A549 (cell line): Measurements from ENCODE around the gene PDX1. TPM values are rescaled to one million over a fixed set of nuclear protein-coding genes. Genes with fewer than 3 reads are reported as not detected.

ENCODE experiments used
- ATAC-seq, 2 experiments: fragments of 200-7000 bp in 1 of 2; fragments of >200 bp in 1 of 2; cut with Nextera tagmentation in 1 of 2; cut with Tn5 transposase in 1 of 2; 3 replicates each; pipeline versions ENCODE4 v1.8.0 to v1.9.1; 2018 to 2020; ENCODE audit warnings: mild to moderate bottlenecking in 1 of 2, moderate library complexity in 1 of 2
- CTCF ChIA-PET: fragments of 300-600 bp; sonication (Branson Sonifier 250); formaldehyde crosslinking; extraction: SDS; loops from one replicate; lab custom pipeline; 2021; ENCODE audit warnings: antibody characterized with exemption, inconsistent platforms; lab: Yijun Ruan, JAX
- POLR2A ChIA-PET: fragments of 350-600 bp; formaldehyde crosslinking; extraction: SDS; loops from one replicate; lab custom pipeline; 2021; ENCODE audit warnings: antibody characterized with exemption, inconsistent platforms; lab: Yijun Ruan, JAX
- DNase-seq, 2 experiments: peaks; one replicate each; pipeline versions ENCODE4 v3.0.0 to v3.0.0-alpha.2; 2011 to 2016; ENCODE audit warnings: low read depth in 1 of 2, low spot score in 1 of 2
- FAIRE-seq: peaks from 2 replicates; lab custom pipeline; 2011; peaks lifted over from hg19 to GRCh38; lab: Jason Lieb, UNC
- H3K27ac ChIP-seq, 2 experiments: fragments of >200 bp; sonication (Bioruptor Twin); formaldehyde crosslinking; 3 replicates each; pipeline ENCODE4 v1.5.1; 2016 to 2017
- H3K4me1 ChIP-seq: fragments of >200 bp; sonication (Bioruptor Twin); formaldehyde crosslinking; 3 replicates; pipeline ENCODE4 v1.6.1; 2016
- H3K4me2 ChIP-seq: fragments of >200 bp; sonication (Bioruptor Twin); formaldehyde crosslinking; 3 replicates; pipeline ENCODE4 v1.6.1; 2016
- H3K4me3 ChIP-seq: fragments of >200 bp; sonication (Bioruptor Twin); formaldehyde crosslinking; 3 replicates; pipeline ENCODE4 v1.5.1; 2016
- H3K9me3 ChIP-seq: fragments of >200 bp; sonication (Bioruptor Twin); formaldehyde crosslinking; 3 replicates; pipeline ENCODE4 v1.6.1; 2016
- CBX2 ChIP-seq: fragments of 200-600 bp; sonication (generic); IDR thresholded peaks from 2 replicates; pipeline ENCODE4 v1.6.1; 2016; ENCODE audit warnings: low read depth, mild to moderate bottlenecking, borderline replicate concordance
- CBX8 ChIP-seq: fragments of 200-600 bp; sonication (generic); IDR thresholded peaks from 2 replicates; pipeline ENCODE4 v1.6.1; 2016
- CHD2 ChIP-seq: fragments of 150-350 bp; IDR thresholded peaks from 2 replicates; pipeline ENCODE4 v1.6.1; 2014; ENCODE audit warnings: low read length; ENCODE audit not compliant: partially characterized antibody
- FOSB ChIP-seq: fragments of 250-450 bp; sonication (Bioruptor Pico); IDR thresholded peaks from 2 replicates; pipeline ENCODE4 v1.5.0; 2020; ENCODE audit warnings: mild to moderate bottlenecking, moderate library complexity
- HOXB5 ChIP-seq: fragments of 250-450 bp; sonication (Bioruptor Pico); IDR thresholded peaks from 2 replicates; pipeline ENCODE4 v1.5.0; 2020; ENCODE audit warnings: mild to moderate bottlenecking, moderate library complexity
- JUNB ChIP-seq: fragments of >200 bp; sonication (Bioruptor Twin); formaldehyde crosslinking; IDR thresholded peaks from 2 replicates; pipeline ENCODE4 v1.6.1; 2016
- KDM1A ChIP-seq: fragments of 200-600 bp; sonication (generic); IDR thresholded peaks from 2 replicates; pipeline ENCODE4 v1.6.1; 2016; ENCODE audit warnings: low read depth, mild to moderate bottlenecking
- RCOR1 ChIP-seq: fragments of 150-350 bp; IDR thresholded peaks from 2 replicates; pipeline ENCODE4 v1.6.1; 2014; ENCODE audit warnings: antibody characterized with exemption, low read length, low read depth
- WGBS: methylation state at CpG from one replicate; pipeline ENCODE4 v1.1.6; 2017; ENCODE audit errors: missing lambda C conversion rate; 5-methylcytosine and 5-hydroxymethylcytosine counted together
- polyA plus RNA-seq, 4 experiments: library from polyadenylated mRNA; depleted of rRNA in 3 of 4; stranded (reverse); fragments of >200 nt; fragmentation: RNase III in 1 of 4; extraction: RNeasy Plus Mini Kit Qiagen cat#74134 plus additional on column Dnase treatment in 1 of 4; gene quantifications; 2 replicates in 3 of 4; 3 replicates in 1 of 4; pipeline ENCODE4 v1.2.3, GENCODE V29; 2011 to 2017
- TF ChIP-seq, protein P1 (sequence below): IDR thresholded peaks from 2 replicates; pipeline ENCODE4 v1.6.1; 2012; ENCODE audit warnings: low read depth, borderline replicate concordance
- TF ChIP-seq, protein P2 (sequence below): fragments of 250-450 bp; sonication (Bioruptor Pico); IDR thresholded peaks from 2 replicates; pipeline ENCODE4 v1.5.0; 2020; ENCODE audit warnings: low read depth, mild to moderate bottlenecking, moderate library complexity
- TF ChIP-seq, protein P3 (sequence below): fragments of 450-650 bp; IDR thresholded peaks from 2 replicates; pipeline ENCODE4 v1.6.1; 2014; ENCODE audit warnings: antibody characterized with exemption
- TF ChIP-seq, protein P4 (sequence below): fragments of 250-450 bp; sonication (Bioruptor Pico); IDR thresholded peaks from 2 replicates; pipeline ENCODE4 v1.5.0; 2021; ENCODE audit warnings: mild to moderate bottlenecking, moderate library complexity, borderline replicate concordance

Gene PDX1
- polyA plus RNA-seq, 2 of the 4 experiments (the other 2 are of a cell fraction): 0.04 to 0.06 TPM

DNA sequence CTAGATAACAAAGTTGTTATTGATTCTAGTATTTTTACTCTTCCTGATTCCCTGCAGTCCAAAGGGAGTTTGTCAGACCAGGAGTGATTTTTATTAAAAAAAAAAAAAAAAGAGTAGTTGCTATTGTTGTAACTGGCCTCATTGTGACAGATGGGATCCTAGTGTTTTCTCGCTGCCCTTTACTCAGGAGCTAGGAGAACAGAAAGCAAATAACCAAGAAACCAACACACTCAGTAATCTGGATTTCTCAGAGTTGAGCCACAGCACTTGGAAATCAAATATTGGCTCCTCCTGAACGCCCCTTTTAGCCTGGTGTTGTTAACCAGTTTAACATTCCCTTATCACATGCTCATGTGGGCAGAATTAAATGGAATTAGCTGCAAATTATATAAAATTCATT lies 8.3 kb upstream of the PDX1 start:
- CTCF ChIA-PET: interaction anchor here (0.8 to 1.3 kb wide), 2 partner anchors 42 kb away, joined by 3 read pairs; no protein-coding TSS in a partner anchor
- WGBS: 5% methylated on average over 2 of the region's 2 CpGs

DNA sequence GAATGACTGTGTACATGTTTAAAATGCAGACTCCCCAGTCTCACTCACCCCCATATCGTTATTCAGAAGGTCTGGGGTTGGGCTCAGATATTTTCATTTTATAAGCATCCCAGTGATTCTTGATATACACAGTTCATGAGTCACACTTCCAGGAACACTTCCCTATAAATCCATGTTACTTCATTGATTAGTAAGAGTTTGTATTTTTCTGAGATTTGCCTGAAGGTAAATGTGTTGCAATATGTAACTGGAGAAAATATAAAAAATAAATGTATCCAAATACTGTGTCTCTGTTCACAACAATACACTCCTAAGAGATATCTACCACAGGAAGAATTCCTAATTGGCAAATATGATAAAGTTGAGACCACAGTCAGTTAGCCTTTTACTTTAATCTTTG lies 6.6 kb upstream of the PDX1 start:
- POLR2A ChIA-PET: no interaction called here
- Histone ChIP-seq H3K4me3 (no peak overlapping the region), H3K9me3 (no peaks in the 10 kb centered on the region), H3K4me1 (no peaks in the 10 kb centered on the region), H3K27ac (no peak overlapping the region), H3K4me2 (no peak overlapping the region)
- DNase-seq: no peak
- ATAC-seq: no peak
- 0% methylated on average over 1 of the region's 1 CpG for whole genome bisulfite sequencing
- CTCF ChIA-PET: no interaction called here
- TF ChIP-seq, protein P1, sequence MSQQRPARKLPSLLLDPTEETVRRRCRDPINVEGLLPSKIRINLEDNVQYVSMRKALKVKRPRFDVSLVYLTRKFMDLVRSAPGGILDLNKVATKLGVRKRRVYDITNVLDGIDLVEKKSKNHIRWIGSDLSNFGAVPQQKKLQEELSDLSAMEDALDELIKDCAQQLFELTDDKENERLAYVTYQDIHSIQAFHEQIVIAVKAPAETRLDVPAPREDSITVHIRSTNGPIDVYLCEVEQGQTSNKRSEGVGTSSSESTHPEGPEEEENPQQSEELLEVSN: no peak
- no peak for TF ChIP-seq KDM1A
- no peak for FAIRE-seq

More for the DNA sequence above, 8.3 kb upstream of the PDX1 start:
- Histone ChIP-seq H3K9me3 (no peaks in the 10 kb centered on the region), H3K4me1 (no peaks in the 10 kb centered on the region), H3K4me3 (no peak overlapping the region), H3K4me2 (no peak overlapping the region), H3K27ac (no peak overlapping the region)
- no peak for DNase-seq
- no peak for FAIRE-seq
- ATAC-seq: no peak
- POLR2A ChIA-PET: interaction anchor here (1.1 kb wide), 1 partner anchor 43 kb away, joined by 3 read pairs; no protein-coding TSS in a partner anchor
- TF ChIP-seq CBX8: no peak
- TF ChIP-seq JUNB: no peak
- TF ChIP-seq CBX2: no peak
- no peak for TF ChIP-seq HOXB5
- TF ChIP-seq, protein P1: no peak

DNA sequence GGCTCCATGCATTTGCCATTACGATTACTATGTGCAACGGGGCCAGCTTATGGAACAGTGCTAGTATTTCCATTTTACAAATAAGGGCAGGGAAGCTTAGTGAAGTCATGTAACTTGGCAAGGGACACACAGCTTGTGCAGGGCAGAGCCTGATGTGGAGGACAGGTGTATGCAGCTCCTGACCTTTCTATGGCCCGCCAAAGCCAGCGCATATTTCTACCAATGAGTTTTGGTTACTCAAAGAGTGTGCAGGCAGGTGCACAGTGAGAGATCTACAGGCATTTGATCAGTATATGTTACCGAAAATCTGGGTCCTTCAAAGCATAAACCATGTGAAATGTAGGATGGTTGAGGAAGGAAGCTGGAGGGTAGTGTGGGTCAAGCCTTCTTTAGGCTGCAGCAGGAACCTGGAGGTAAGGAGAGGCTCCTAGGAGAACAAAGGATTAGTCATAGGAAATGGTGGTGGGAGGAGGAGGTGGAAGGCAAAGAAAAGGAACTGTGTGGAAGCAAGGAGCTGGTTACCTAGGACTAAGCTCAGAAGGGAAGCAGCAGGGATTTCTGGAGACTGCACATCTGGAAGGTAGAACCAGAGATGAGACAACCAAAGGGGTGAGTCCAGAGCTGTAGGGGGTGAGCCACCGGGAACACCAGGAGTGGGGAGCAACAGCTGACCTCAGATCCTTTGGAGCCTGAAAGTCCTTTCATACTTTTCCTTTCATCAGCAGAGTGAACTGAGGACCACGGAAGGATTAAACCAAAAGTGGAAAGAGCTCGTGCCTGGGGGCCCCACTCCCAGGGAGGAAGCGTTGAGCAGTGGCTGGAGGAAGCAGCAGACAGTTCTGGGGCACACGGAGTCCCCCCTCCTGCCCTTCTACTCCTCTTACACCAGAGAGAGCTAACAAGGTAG lies 4.2 kb upstream of the PDX1 start:
- no peak for DNase-seq
- WGBS: 50% methylated on average over 10 of the region's 10 CpGs
- CTCF ChIA-PET: interaction anchor here (0.7 to 1.7 kb wide), 4 partner anchors 11 to 86 kb away, joined by 3 to 8 read pairs (median 4); no protein-coding TSS in a partner anchor
- H3K27ac ChIP-seq: no peak overlapping the region
- ATAC-seq: no peak
- TF ChIP-seq FOSB (CRISPR knock-in tag) (no peak), CHD2 (no peak), CBX2 (no peak), RCOR1 (no peak)
- TF ChIP-seq, protein P2, sequence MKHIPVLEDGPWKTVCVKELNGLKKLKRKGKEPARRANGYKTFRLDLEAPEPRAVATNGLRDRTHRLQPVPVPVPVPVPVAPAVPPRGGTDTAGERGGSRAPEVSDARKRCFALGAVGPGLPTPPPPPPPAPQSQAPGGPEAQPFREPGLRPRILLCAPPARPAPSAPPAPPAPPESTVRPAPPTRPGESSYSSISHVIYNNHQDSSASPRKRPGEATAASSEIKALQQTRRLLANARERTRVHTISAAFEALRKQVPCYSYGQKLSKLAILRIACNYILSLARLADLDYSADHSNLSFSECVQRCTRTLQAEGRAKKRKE: no peak
- TF ChIP-seq, protein P3, sequence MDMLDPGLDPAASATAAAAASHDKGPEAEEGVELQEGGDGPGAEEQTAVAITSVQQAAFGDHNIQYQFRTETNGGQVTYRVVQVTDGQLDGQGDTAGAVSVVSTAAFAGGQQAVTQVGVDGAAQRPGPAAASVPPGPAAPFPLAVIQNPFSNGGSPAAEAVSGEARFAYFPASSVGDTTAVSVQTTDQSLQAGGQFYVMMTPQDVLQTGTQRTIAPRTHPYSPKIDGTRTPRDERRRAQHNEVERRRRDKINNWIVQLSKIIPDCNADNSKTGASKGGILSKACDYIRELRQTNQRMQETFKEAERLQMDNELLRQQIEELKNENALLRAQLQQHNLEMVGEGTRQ: no peak
- TF ChIP-seq, protein P4, sequence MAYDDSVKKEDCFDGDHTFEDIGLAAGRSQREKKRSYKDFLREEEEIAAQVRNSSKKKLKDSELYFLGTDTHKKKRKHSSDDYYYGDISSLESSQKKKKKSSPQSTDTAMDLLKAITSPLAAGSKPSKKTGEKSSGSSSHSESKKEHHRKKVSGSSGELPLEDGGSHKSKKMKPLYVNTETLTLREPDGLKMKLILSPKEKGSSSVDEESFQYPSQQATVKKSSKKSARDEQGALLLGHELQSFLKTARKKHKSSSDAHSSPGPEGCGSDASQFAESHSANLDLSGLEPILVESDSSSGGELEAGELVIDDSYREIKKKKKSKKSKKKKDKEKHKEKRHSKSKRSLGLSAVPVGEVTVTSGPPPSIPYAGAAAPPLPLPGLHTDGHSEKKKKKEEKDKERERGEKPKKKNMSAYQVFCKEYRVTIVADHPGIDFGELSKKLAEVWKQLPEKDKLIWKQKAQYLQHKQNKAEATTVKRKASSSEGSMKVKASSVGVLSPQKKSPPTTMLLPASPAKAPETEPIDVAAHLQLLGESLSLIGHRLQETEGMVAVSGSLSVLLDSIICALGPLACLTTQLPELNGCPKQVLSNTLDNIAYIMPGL (CRISPR knock-in tag): no peak
- no peaks in the 10 kb centered on the region for H3K9me3 ChIP-seq
- no peak overlapping the region for H3K4me3 ChIP-seq
- FAIRE-seq: no peak
- H3K4me1 ChIP-seq: no peaks in the 10 kb centered on the region
- POLR2A ChIA-PET: no interaction called here
- H3K4me2 ChIP-seq: no peak overlapping the region
